Rectal smooth muscle tissue (tissue), 1 donor: ENCODE data around the gene PIGP.

Experiments used
- H3K27ac ChIP-seq: one replicate; pipeline ENCODE4 v1.7.0; 2013; ENCODE audit warnings: low read depth, low read length, inconsistent platforms
- H3K27me3 ChIP-seq: one replicate; pipeline ENCODE4 v1.7.0; 2013; ENCODE audit warnings: low read length; ENCODE audit not compliant: control insufficient read depth, insufficient read depth
- H3K36me3 ChIP-seq: one replicate; pipeline ENCODE4 v1.7.0; 2013; ENCODE audit warnings: low read length; ENCODE audit not compliant: control insufficient read depth, insufficient read depth
- H3K4me1 ChIP-seq: one replicate; pipeline ENCODE4 v1.7.0; 2013; ENCODE audit warnings: low read length; ENCODE audit not compliant: control insufficient read depth, insufficient read depth
- H3K4me3 ChIP-seq: one replicate; pipeline ENCODE4 v1.7.0; 2013; ENCODE audit warnings: low read length
- H3K9ac ChIP-seq: one replicate; pipeline ENCODE4 v1.7.0; 2013; ENCODE audit warnings: low read length

PIGP gene

GRCh38 chr21:37093977-37094376 is 21.1 kb upstream of the PIGP start:
- Histone ChIP-seq H3K9ac (no peak overlapping the region), H3K27ac (no peak overlapping the region), H3K27me3 (no peaks in the 10 kb centered on the region), H3K36me3 (peaks cover 8% of the 10 kb centered on the region), H3K4me3 (no peak overlapping the region), H3K4me1 (no peaks in the 10 kb centered on the region)

- no peak overlapping the region for H3K4me3 ChIP-seq
- H3K4me1 ChIP-seq: peaks cover 3% of the 10 kb centered on the region
- no peaks in the 10 kb centered on the region for H3K27me3 ChIP-seq
- H3K27ac ChIP-seq: no peak overlapping the region
- peaks cover 2% of the 10 kb centered on the region for H3K36me3 ChIP-seq
- no peak overlapping the region for H3K9ac ChIP-seq
Measured at GRCh38 chr21:37088186-37088735, 15.4 kb upstream of the PIGP start.

GRCh38 chr21:37087188-37087587 is 14.3 kb upstream of the PIGP start:
- peaks cover 2% of the 10 kb centered on the region for H3K36me3 ChIP-seq
- H3K27ac ChIP-seq: no peak overlapping the region
- H3K9ac ChIP-seq: no peak overlapping the region
- H3K27me3 ChIP-seq: no peaks in the 10 kb centered on the region
- H3K4me1 ChIP-seq: peaks cover 7% of the 10 kb centered on the region
- no peak overlapping the region for H3K4me3 ChIP-seq

GRCh38 chr21:37085726-37086125 is 12.9 kb upstream of the PIGP start:
- Histone ChIP-seq H3K9ac (no peak overlapping the region), H3K27me3 (no peaks in the 10 kb centered on the region), H3K27ac (no peak overlapping the region), H3K4me1 (peaks cover 7% of the 10 kb centered on the region), H3K4me3 (no peak overlapping the region), H3K36me3 (peaks cover 2% of the 10 kb centered on the region)

- no peak overlapping the region for H3K27ac ChIP-seq
- H3K36me3 ChIP-seq: no peaks in the 10 kb centered on the region
- no peak overlapping the region for H3K4me3 ChIP-seq
Measured at GRCh38 chr21:37082856-37083528, 10.1 kb upstream of the PIGP start.

GRCh38 chr21:37082375-37082774 is 9.5 kb upstream of the PIGP start:
- H3K36me3 ChIP-seq: no peaks in the 10 kb centered on the region
- H3K9ac ChIP-seq: no peak overlapping the region
- no peaks in the 10 kb centered on the region for H3K27me3 ChIP-seq
- no peak overlapping the region for H3K4me3 ChIP-seq
- H3K27ac ChIP-seq: no peak overlapping the region
- peaks cover 7% of the 10 kb centered on the region for H3K4me1 ChIP-seq

More at GRCh38 chr21:37082856-37083528, 10.1 kb upstream of the PIGP start:
- no peak overlapping the region for H3K9ac ChIP-seq
- H3K27me3 ChIP-seq: no peaks in the 10 kb centered on the region
- peaks cover 7% of the 10 kb centered on the region for H3K4me1 ChIP-seq

- no peak overlapping the region for H3K9ac ChIP-seq
- H3K36me3 ChIP-seq: no peaks in the 10 kb centered on the region
- H3K4me3 ChIP-seq: no peak overlapping the region
- no peaks in the 10 kb centered on the region for H3K27me3 ChIP-seq
- H3K27ac ChIP-seq: no peak overlapping the region
- peaks cover 10% of the 10 kb centered on the region for H3K4me1 ChIP-seq
Measured at GRCh38 chr21:37079211-37079824, 6.4 kb upstream of the PIGP start.

GRCh38 chr21:37077403-37077802 is 4.5 kb upstream of the PIGP start:
- Histone ChIP-seq H3K27me3 (no peaks in the 10 kb centered on the region), H3K4me1 (peaks cover 7% of the 10 kb centered on the region), H3K36me3 (no peaks in the 10 kb centered on the region), H3K4me3 (no peak overlapping the region), H3K9ac (no peak overlapping the region), H3K27ac (no peak overlapping the region)

GRCh38 chr21:37076087-37076850 is 3.4 kb upstream of the PIGP start:
- Histone ChIP-seq H3K9ac (no peak overlapping the region), H3K27me3 (no peaks in the 10 kb centered on the region), H3K27ac (no peak overlapping the region), H3K4me3 (no peak overlapping the region), H3K36me3 (no peaks in the 10 kb centered on the region), H3K4me1 (peaks cover 12% of the 10 kb centered on the region)

GRCh38 chr21:37075214-37075770 is 2.4 kb upstream of the PIGP start:
- Histone ChIP-seq H3K9ac (no peak overlapping the region), H3K27ac (no peak overlapping the region), H3K36me3 (no peaks in the 10 kb centered on the region), H3K27me3 (no peaks in the 10 kb centered on the region), H3K4me3 (no peak overlapping the region), H3K4me1 (peaks cover 16% of the 10 kb centered on the region)

- Histone ChIP-seq H3K27me3 (no peaks in the 10 kb centered on the region), H3K4me1 (peaks cover 16% of the 10 kb centered on the region), H3K4me3 (peak overlapping the region; percentile 99), H3K36me3 (no peaks in the 10 kb centered on the region), H3K27ac (no peak overlapping the region), H3K9ac (peak overlapping the region; percentile 89)
Measured at GRCh38 chr21:37074546-37074945, 1.7 kb upstream of the PIGP start.

GRCh38 chr21:37074197-37074510 is 1.3 kb upstream of the PIGP start:
- H3K9ac ChIP-seq: peak overlapping the region; percentile 89
- H3K4me1 ChIP-seq: peaks cover 16% of the 10 kb centered on the region
- H3K27me3 ChIP-seq: no peaks in the 10 kb centered on the region
- H3K27ac ChIP-seq: peak overlapping the region; percentile 99
- no peaks in the 10 kb centered on the region for H3K36me3 ChIP-seq
- H3K4me3 ChIP-seq: peak overlapping the region; percentile 99
